DOHH2 (cell line): ENCODE results near the gene PTPRK.

Source experiments
- EZH2phosphoT487 ChIP-seq: fragments of 200-600 bp; sonication (generic); IDR thresholded peaks from 2 replicates; pipeline ENCODE4 v1.6.1; 2017; ENCODE audit warnings: borderline replicate concordance, mild to moderate bottlenecking, antibody characterized with exemption, low read length, moderate library complexity, mixed read lengths
- TF ChIP-seq, protein P1 (sequence below): fragments of 200-600 bp; sonication (generic); IDR thresholded peaks from one replicate; pipeline ENCODE4 v1.5.1; 2014; ENCODE audit warnings: antibody characterized with exemption, mild to moderate bottlenecking, low read depth, low read length; ENCODE audit not compliant: poor library complexity, severe bottlenecking

DNA sequence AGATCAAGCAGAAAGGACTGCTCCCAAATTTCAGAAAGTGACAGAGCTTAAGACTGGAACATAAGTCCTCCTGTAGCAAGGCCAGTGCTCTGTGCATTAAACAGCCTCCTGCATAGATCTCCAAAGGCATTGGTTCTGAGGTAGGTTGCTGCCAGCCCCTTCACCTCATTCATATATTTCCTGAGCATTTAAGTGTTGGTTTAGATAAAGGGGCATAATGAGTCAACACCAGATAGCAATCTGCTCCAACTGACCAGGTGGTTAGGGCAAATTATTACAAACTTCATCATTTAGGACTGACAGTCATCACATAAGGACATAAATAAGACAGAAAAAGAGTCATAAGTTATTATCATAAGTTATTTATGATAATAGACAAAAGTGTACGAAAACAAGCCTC, 10.7 kb downstream of the PTPRK start:
- TF ChIP-seq, protein P1, sequence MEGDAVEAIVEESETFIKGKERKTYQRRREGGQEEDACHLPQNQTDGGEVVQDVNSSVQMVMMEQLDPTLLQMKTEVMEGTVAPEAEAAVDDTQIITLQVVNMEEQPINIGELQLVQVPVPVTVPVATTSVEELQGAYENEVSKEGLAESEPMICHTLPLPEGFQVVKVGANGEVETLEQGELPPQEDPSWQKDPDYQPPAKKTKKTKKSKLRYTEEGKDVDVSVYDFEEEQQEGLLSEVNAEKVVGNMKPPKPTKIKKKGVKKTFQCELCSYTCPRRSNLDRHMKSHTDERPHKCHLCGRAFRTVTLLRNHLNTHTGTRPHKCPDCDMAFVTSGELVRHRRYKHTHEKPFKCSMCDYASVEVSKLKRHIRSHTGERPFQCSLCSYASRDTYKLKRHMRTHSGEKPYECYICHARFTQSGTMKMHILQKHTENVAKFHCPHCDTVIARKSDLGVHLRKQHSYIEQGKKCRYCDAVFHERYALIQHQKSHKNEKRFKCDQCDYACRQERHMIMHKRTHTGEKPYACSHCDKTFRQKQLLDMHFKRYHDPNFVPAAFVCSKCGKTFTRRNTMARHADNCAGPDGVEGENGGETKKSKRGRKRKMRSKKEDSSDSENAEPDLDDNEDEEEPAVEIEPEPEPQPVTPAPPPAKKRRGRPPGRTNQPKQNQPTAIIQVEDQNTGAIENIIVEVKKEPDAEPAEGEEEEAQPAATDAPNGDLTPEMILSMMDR: no peak
- no peak for TF ChIP-seq EZH2phosphoT487
